HepG2 (cell line): ENCODE measurements around the gene SLC29A1. TPM values are rescaled to one million over a fixed set of nuclear protein-coding genes. Genes with fewer than 3 reads are reported as not detected.

ENCODE experiments used
- DPF2 ChIP-seq: sonication (generic); formaldehyde crosslinking; IDR thresholded peaks from 2 replicates; pipeline ENCODE4 v1.4.0; 2020; ENCODE audit warnings: mild to moderate bottlenecking, low read depth, missing genetic modification reagents, borderline replicate concordance
- ELF3 ChIP-seq: IDR thresholded peaks from 2 replicates; pipeline ENCODE4 v1.6.1; 2016; ENCODE audit warnings: missing genetic modification reagents, missing compliant biosample characterization
- HES4 ChIP-seq: sonication (generic); formaldehyde crosslinking; IDR thresholded peaks from 2 replicates; pipeline ENCODE4 v1.9.0; 2021; ENCODE audit warnings: mild to moderate bottlenecking, missing genetic modification reagents, borderline replicate concordance
- HNF4A ChIP-seq: sonication (generic); formaldehyde crosslinking; IDR thresholded peaks from 2 replicates; pipeline ENCODE4 v1.4.0; 2020; ENCODE audit warnings: missing genetic modification reagents
- ISX ChIP-seq: sonication (generic); formaldehyde crosslinking; conservative IDR thresholded peaks from 2 replicates; pipeline ENCODE4 v1.5.0; 2020; ENCODE audit warnings: missing genetic modification reagents
- NFKB2 ChIP-seq: sonication (generic); formaldehyde crosslinking; IDR thresholded peaks from 2 replicates; pipeline ENCODE4 v1.4.0; 2020; ENCODE audit warnings: missing genetic modification reagents, borderline replicate concordance
- POGZ ChIP-seq: sonication (generic); formaldehyde crosslinking; IDR thresholded peaks from 2 replicates; pipeline ENCODE4 v1.4.0; 2020; ENCODE audit warnings: mild to moderate bottlenecking, missing genetic modification reagents
- SAFB2 ChIP-seq: sonication (generic); formaldehyde crosslinking; IDR thresholded peaks from 2 replicates; pipeline ENCODE4 v1.5.1; 2020; ENCODE audit warnings: missing genetic modification reagents, low read depth, mild to moderate bottlenecking, borderline replicate concordance
- SIN3A ChIP-seq: IDR thresholded peaks from 2 replicates; pipeline ENCODE4 v1.6.1; 2011; ENCODE audit warnings: low read depth, mild to moderate bottlenecking, control low read depth, low read length, borderline replicate concordance
- SOX6 ChIP-seq, 2 experiments: fragments of 450-650 bp in 1 of 2; sonication (generic) in 1 of 2; formaldehyde crosslinking in 1 of 2; IDR thresholded peaks; 2 replicates each; pipeline versions ENCODE4 v1.4.0 to v1.6.1; 2017 to 2020; ENCODE audit warnings: antibody characterized with exemption in 1 of 2, mild to moderate bottlenecking in 1 of 2, missing genetic modification reagents in 1 of 2
- ZFAT ChIP-seq: sonication (generic); formaldehyde crosslinking; conservative IDR thresholded peaks from 2 replicates; pipeline ENCODE4 v1.8.1; 2023; ENCODE audit warnings: missing genetic modification reagents, inconsistent platforms
- ZNF275 ChIP-seq: sonication (generic); formaldehyde crosslinking; IDR thresholded peaks from 2 replicates; pipeline ENCODE4 v1.8.0; 2022; ENCODE audit warnings: missing genetic modification reagents, mild to moderate bottlenecking, inconsistent platforms, borderline replicate concordance
- ZNF331 ChIP-seq: sonication (generic); formaldehyde crosslinking; IDR thresholded peaks from 2 replicates; pipeline ENCODE4 v1.4.0; 2020; ENCODE audit warnings: missing genetic modification reagents
- ZNF564 ChIP-seq: sonication (generic); formaldehyde crosslinking; IDR thresholded peaks from 2 replicates; pipeline ENCODE4 v1.8.1; 2023; ENCODE audit warnings: mild to moderate bottlenecking, missing genetic modification reagents
- ZNF629 ChIP-seq: sonication (generic); formaldehyde crosslinking; conservative IDR thresholded peaks from 2 replicates; pipeline ENCODE4 v1.5.0; 2020; ENCODE audit warnings: missing genetic modification reagents
- ZNF660 ChIP-seq: sonication (generic); formaldehyde crosslinking; IDR thresholded peaks from 2 replicates; pipeline ENCODE4 v1.5.1; 2020; ENCODE audit warnings: mild to moderate bottlenecking, low read depth, missing genetic modification reagents, borderline replicate concordance
- ZNF709 ChIP-seq: sonication (generic); formaldehyde crosslinking; IDR thresholded peaks from 2 replicates; pipeline ENCODE4 v1.5.0; 2020; ENCODE audit warnings: mild to moderate bottlenecking, missing genetic modification reagents
- ZNF780A ChIP-seq: sonication (generic); formaldehyde crosslinking; IDR thresholded peaks from 2 replicates; pipeline ENCODE4 v1.8.0; 2022; ENCODE audit warnings: mild to moderate bottlenecking, missing genetic modification reagents, moderate library complexity
- ZNF790 ChIP-seq: sonication (generic); formaldehyde crosslinking; IDR thresholded peaks from 2 replicates; pipeline ENCODE4 v1.8.0; 2022; ENCODE audit warnings: missing genetic modification reagents, mild to moderate bottlenecking, borderline replicate concordance
- polyA plus RNA-seq, 8 experiments: library from polyadenylated mRNA; depleted of rRNA in 3 of 8; stranded (reverse) in 7 of 8; unstranded in 1 of 8; fragments of >200 nt; fragmentation: Illumina TruSeq in 4 of 8; extraction: Trizol in 4 of 8; gene quantifications; 2 replicates each; pipeline versions ENCODE4 v1.2.1 to v1.2.3, GENCODE V29; 2011 to 2016; ENCODE audit warnings: low read depth in 4 of 8, missing spikeins in 1 of 8, mixed read lengths in 1 of 8; ENCODE audit not compliant: insufficient read depth in 1 of 8
- total RNA-seq, 5 experiments: library from RNA; depleted of rRNA; stranded (reverse); fragments of >200 nt; fragmentation: Illumina TruSeq; extraction: Trizol; gene quantifications; 2 replicates each; pipeline ENCODE4 v1.2.3, GENCODE V29; 2016; ENCODE audit warnings: low read depth in 1 of 5
- TF ChIP-seq, protein P1 (sequence below): sonication (generic); formaldehyde crosslinking; IDR thresholded peaks from 2 replicates; pipeline ENCODE4 v1.5.0; 2020; ENCODE audit warnings: mild to moderate bottlenecking, missing genetic modification reagents
- TF ChIP-seq, protein P2 (sequence below): sonication (generic); formaldehyde crosslinking; IDR thresholded peaks from 2 replicates; pipeline ENCODE4 v1.8.0; 2023; ENCODE audit warnings: mild to moderate bottlenecking, missing genetic modification reagents
- TF ChIP-seq, protein P3 (sequence below): IDR thresholded peaks from 2 replicates; pipeline ENCODE4 v1.6.1; 2016; ENCODE audit warnings: mild to moderate bottlenecking, missing biosample characterization, missing genetic modification reagents

SLC29A1 gene
- total and polyA plus RNA-seq, 2 of the 13 experiments (the other 11 are each of a cell fraction or from before 2014, with no cell fraction given): 43.2 to 106 TPM

DNA sequence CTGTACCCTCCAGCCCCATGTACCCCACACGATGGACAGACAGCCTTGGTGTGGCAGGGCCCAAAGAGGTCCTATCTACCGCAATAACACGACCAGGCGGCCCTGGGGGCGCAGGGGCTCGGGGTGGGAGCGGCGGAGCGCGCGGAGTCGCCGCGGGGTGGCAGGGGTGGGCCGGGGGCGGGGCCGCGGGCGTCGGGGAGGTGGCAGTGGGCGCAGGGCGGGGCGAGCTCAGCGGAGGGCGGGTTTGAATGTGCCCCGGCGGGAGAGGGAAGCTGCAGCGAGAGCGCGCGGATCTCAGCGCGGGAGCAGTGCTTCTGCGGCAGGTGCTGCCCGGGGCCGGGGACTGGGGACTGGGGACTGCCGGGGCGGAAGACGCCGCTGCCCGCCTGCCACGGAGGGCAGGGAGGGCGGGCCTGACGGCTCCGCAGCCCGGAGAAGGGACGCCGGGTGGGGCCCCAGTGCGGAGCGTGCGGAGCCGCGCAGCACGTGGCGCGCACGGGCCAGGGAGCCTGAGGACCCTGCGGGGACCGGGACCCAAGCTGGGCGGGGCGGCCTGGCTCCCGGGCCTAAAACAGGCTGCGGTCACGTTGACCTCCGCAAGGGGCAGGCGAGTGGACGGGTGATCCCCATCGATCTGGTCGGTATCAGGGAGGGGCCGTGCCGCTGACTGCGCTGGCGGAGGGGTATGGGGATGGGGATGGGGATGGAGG lies at the start of gene SLC29A1 (continued):
- TF ChIP-seq, protein P1, sequence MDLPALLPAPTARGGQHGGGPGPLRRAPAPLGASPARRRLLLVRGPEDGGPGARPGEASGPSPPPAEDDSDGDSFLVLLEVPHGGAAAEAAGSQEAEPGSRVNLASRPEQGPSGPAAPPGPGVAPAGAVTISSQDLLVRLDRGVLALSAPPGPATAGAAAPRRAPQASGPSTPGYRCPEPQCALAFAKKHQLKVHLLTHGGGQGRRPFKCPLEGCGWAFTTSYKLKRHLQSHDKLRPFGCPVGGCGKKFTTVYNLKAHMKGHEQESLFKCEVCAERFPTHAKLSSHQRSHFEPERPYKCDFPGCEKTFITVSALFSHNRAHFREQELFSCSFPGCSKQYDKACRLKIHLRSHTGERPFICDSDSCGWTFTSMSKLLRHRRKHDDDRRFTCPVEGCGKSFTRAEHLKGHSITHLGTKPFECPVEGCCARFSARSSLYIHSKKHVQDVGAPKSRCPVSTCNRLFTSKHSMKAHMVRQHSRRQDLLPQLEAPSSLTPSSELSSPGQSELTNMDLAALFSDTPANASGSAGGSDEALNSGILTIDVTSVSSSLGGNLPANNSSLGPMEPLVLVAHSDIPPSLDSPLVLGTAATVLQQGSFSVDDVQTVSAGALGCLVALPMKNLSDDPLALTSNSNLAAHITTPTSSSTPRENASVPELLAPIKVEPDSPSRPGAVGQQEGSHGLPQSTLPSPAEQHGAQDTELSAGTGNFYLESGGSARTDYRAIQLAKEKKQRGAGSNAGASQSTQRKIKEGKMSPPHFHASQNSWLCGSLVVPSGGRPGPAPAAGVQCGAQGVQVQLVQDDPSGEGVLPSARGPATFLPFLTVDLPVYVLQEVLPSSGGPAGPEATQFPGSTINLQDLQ (CRISPR knock-in tag): peak; percentile 84
- TF ChIP-seq ZNF629 (CRISPR knock-in tag) (0 out of 2 replicates have a peak, but pooled peaks have one; percentile 34), ZNF564 (peak; percentile 89), ZNF709 (CRISPR knock-in tag) (peak; percentile 71), DPF2 (CRISPR knock-in tag) (0 out of 2 replicates have a peak, but pooled peaks have one; percentile 33), HES4 (CRISPR knock-in tag) (peak; percentile 75; the same call in 1 of the 2 replicates), ZNF780A (CRISPR knock-in tag) (0 out of 2 replicates have a peak, but pooled peaks have one; percentile 18), ZNF331 (CRISPR knock-in tag) (peak; percentile 46; the same call in 1 of the 2 replicates), POGZ (CRISPR knock-in tag) (peak; percentile 15), SAFB2 (CRISPR knock-in tag) (peak; percentile 55; the same call in 1 of the 2 replicates), HNF4A (CRISPR knock-in tag) (peak; percentile 58; the same call in 1 of the 2 replicates), ZNF790 (CRISPR knock-in tag) (no peak), NFKB2 (CRISPR knock-in tag) (peak; percentile 79; the same call in 1 of the 2 replicates), ZNF275 (CRISPR knock-in tag) (peak; percentile 21; the same call in 1 of the 2 replicates), ZNF660 (CRISPR knock-in tag) (no peak), SIN3A (peak; percentile 84; the same call in 1 of the 2 replicates), ELF3 (CRISPR knock-in tag) (peak; percentile 17; the same call in 1 of the 2 replicates), ISX (CRISPR knock-in tag) (peak; percentile 59; the same call in 1 of the 2 replicates), ZFAT (CRISPR knock-in tag) (peak; percentile 71; the same call in 1 of the 2 replicates), SOX6 (IDR thresholded peaks at IDR 0.05) (no peak), SOX6 (CRISPR knock-in tag; IDR thresholded peaks at IDR 0.05) (0 out of 2 replicates have a peak, but pooled peaks have one; percentile 28)
- TF ChIP-seq, protein P2, sequence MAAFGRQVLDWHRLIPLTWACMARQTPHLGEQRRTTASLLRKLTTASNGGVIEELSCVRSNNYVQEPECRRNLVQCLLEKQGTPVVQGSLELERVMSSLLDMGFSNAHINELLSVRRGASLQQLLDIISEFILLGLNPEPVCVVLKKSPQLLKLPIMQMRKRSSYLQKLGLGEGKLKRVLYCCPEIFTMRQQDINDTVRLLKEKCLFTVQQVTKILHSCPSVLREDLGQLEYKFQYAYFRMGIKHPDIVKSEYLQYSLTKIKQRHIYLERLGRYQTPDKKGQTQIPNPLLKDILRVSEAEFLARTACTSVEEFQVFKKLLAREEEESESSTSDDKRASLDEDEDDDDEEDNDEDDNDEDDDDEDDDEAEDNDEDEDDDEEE (CRISPR knock-in tag): peak; percentile 86; the same call in 1 of the 2 replicates
- TF ChIP-seq, protein P3, sequence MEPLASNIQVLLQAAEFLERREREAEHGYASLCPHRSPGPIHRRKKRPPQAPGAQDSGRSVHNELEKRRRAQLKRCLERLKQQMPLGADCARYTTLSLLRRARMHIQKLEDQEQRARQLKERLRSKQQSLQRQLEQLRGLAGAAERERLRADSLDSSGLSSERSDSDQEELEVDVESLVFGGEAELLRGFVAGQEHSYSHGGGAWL (CRISPR knock-in tag): peak; percentile 88
